ENCODE measurements around the gene MUTYH.

The MUTYH gene

GRCh38 chr1:45378184-45378583 is 37.9 kb upstream of the MUTYH start:
- no peak for TF ChIP-seq TCF12 (IDR thresholded peaks at IDR 0.05; ENCODE audit: low read depth)
- no peak for TF ChIP-seq TEAD4 (IDR thresholded peaks at IDR 0.05)
- TF ChIP-seq CREB1 (IDR thresholded peaks at IDR 0.05; ENCODE audit: low read depth): no peak
- TF ChIP-seq REST (IDR thresholded peaks at IDR 0.05; ENCODE audit: low read depth): no peak
- no peak for TF ChIP-seq CEBPB (IDR thresholded peaks at IDR 0.05)
- no peak for TF ChIP-seq RAD21 (IDR thresholded peaks at IDR 0.05; ENCODE audit: low read depth)
- TF ChIP-seq USF1 (IDR thresholded peaks at IDR 0.05): no peak
- TF ChIP-seq TAF1 (IDR thresholded peaks at IDR 0.05; ENCODE audit: low read depth): no peak

GRCh38 chr1:45375104-45376090 is 35.2 kb upstream of the MUTYH start:
- TF ChIP-seq ZBTB7A (IDR thresholded peaks at IDR 0.05; ENCODE audit: low read depth) (no peak), NFIC (IDR thresholded peaks at IDR 0.05) (no peak), TEAD4 (IDR thresholded peaks at IDR 0.05) (no peak), TAF1 (IDR thresholded peaks at IDR 0.05; ENCODE audit: low read depth) (no peak), REST (IDR thresholded peaks at IDR 0.05; ENCODE audit: low read depth) (no peak), YY1 (IDR thresholded peaks at IDR 0.05; ENCODE audit: low read depth) (no peak), EP300 (IDR thresholded peaks at IDR 0.05; ENCODE audit: borderline replicate concordance) (no peak), MAX (IDR thresholded peaks at IDR 0.05) (no peak), RAD21 (IDR thresholded peaks at IDR 0.05; ENCODE audit: low read depth) (no peak), CEBPB (IDR thresholded peaks at IDR 0.05) (no peak), CREB1 (IDR thresholded peaks at IDR 0.05; ENCODE audit: low read depth) (no peak), TCF12 (IDR thresholded peaks at IDR 0.05; ENCODE audit: low read depth) (no peak), USF1 (IDR thresholded peaks at IDR 0.05) (no peak), EGR1 (IDR thresholded peaks at IDR 0.05) (no peak), FOXM1 (IDR thresholded peaks at IDR 0.05; ENCODE audit: borderline replicate concordance, low read depth) (no peak)

- TF ChIP-seq NFIC (IDR thresholded peaks at IDR 0.05) (no peak), TCF12 (IDR thresholded peaks at IDR 0.05; ENCODE audit: low read depth) (no peak), REST (IDR thresholded peaks at IDR 0.05; ENCODE audit: low read depth) (no peak), USF1 (IDR thresholded peaks at IDR 0.05) (no peak), CEBPB (IDR thresholded peaks at IDR 0.05) (no peak), YY1 (IDR thresholded peaks at IDR 0.05; ENCODE audit: low read depth) (no peak), TAF1 (IDR thresholded peaks at IDR 0.05; ENCODE audit: low read depth) (no peak), FOXM1 (IDR thresholded peaks at IDR 0.05; ENCODE audit: borderline replicate concordance, low read depth) (no peak)
Measured at GRCh38 chr1:45373573-45373972, 33.3 kb upstream of the MUTYH start.

- TF ChIP-seq EGR1 (IDR thresholded peaks at IDR 0.05): no peak
Measured at GRCh38 chr1:45370575-45370974, 30.3 kb upstream of the MUTYH start.
